ENCODE results near the gene SLC23A1.

Gene SLC23A1

GRCh38 chr5:139406963-139407362, 23.9 kb upstream of the SLC23A1 start:
- no peak for DNase-seq

GRCh38 chr5:139404484-139404840, 21.4 kb upstream of the SLC23A1 start:
- DNase-seq = no peak

- peak; percentile 98 for DNase-seq
Measured at GRCh38 chr5:139403787-139404483, 20.8 kb upstream of the SLC23A1 start, which contains the start of gene SPATA24. TSS of gene SPATA24 (minus strand) at chr5:139404089. CDS start at chr5:139404060, 29 bp downstream.

GRCh38 chr5:139403418-139403786, 20.3 kb upstream of the SLC23A1 start:
- no peak for DNase-seq

GRCh38 chr5:139402561-139403158, 19.6 kb upstream of the SLC23A1 start:
- DNase-seq = no peak

GRCh38 chr5:139401546-139401945, 18.4 kb upstream of the SLC23A1 start:
- no peak for DNase-seq

- no peak for DNase-seq
Measured at GRCh38 chr5:139399501-139400121, 16.5 kb upstream of the SLC23A1 start.

- peak; percentile 29 for DNase-seq
Measured at GRCh38 chr5:139397921-139398320, 14.8 kb upstream of the SLC23A1 start.

- no peak for DNase-seq
Measured at GRCh38 chr5:139396691-139397090, 13.6 kb upstream of the SLC23A1 start.

- no peak for DNase-seq
Measured at GRCh38 chr5:139395844-139396640, 12.9 kb upstream of the SLC23A1 start.

GRCh38 chr5:139394654-139395566, 11.8 kb upstream of the SLC23A1 start, which contains the start of gene PROB1:
TSS of gene PROB1 (minus strand) at chr5:139395104. CDS start at chr5:139395081, 23 bp downstream.
- DNase-seq = no peak

GRCh38 chr5:139394123-139394653, 11.1 kb upstream of the SLC23A1 start:
- peak; percentile 38 for DNase-seq

GRCh38 chr5:139393497-139394122, 10.5 kb upstream of the SLC23A1 start:
- no peak for DNase-seq

- peak; percentile 67 for DNase-seq
Measured at GRCh38 chr5:139392678-139393496, 9.8 kb upstream of the SLC23A1 start.

GRCh38 chr5:139392324-139392677, 9.2 kb upstream of the SLC23A1 start:
- no peak for DNase-seq

- DNase-seq = peak; percentile 39
Measured at GRCh38 chr5:139391570-139392323, 8.7 kb upstream of the SLC23A1 start.

- DNase-seq = no peak
Measured at GRCh38 chr5:139390639-139391569, 7.8 kb upstream of the SLC23A1 start.

Measured in fibroblast of skin of scalp (primary cell).